Iris pigment epithelial cell (primary cell): Measurements from ENCODE around the gene CACHD1.

ENCODE experiments used
- DNase-seq: peaks from one replicate; pipeline ENCODE4 v3.0.0-alpha.2; 2011; ENCODE audit warnings: low read depth

The CACHD1 gene

GRCh38 chr1:64659478-64660138 is 189.7 kb downstream of the CACHD1 start:
- no peak for DNase-seq

GRCh38 chr1:64663668-64664067 is 193.7 kb downstream of the CACHD1 start:
- no peak for DNase-seq

- DNase-seq: no peak
These were observed 194.4 kb downstream of the CACHD1 start for GRCh38 chr1:64664299-64664698.

- no peak for DNase-seq
These were observed 199.3 kb downstream of the CACHD1 start for GRCh38 chr1:64669098-64669675.

GRCh38 chr1:64675718-64676345 is 205.9 kb downstream of the CACHD1 start:
- DNase-seq: no peak

GRCh38 chr1:64676386-64676785 is 206.5 kb downstream of the CACHD1 start:
- no peak for DNase-seq

GRCh38 chr1:64677532-64677931 is 207.6 kb downstream of the CACHD1 start:
- no peak for DNase-seq

GRCh38 chr1:64678366-64678765 is 208.4 kb downstream of the CACHD1 start:
- DNase-seq: no peak

GRCh38 chr1:64679177-64679576 is 209.2 kb downstream of the CACHD1 start:
- no peak for DNase-seq

GRCh38 chr1:64680599-64680998 is 210.7 kb downstream of the CACHD1 start:
- DNase-seq: no peak

- no peak for DNase-seq
These were observed 211.1 kb downstream of the CACHD1 start for GRCh38 chr1:64681043-64681442.

- no peak for DNase-seq
These were observed 213.5 kb downstream of the CACHD1 start for GRCh38 chr1:64683419-64683818.

GRCh38 chr1:64685217-64685616 is 215.3 kb downstream of the CACHD1 start:
- no peak for DNase-seq

- no peak for DNase-seq
These were observed 215.9 kb downstream of the CACHD1 start for GRCh38 chr1:64685765-64686341.

GRCh38 chr1:64686828-64687724 is 217.1 kb downstream of the CACHD1 start:
- DNase-seq: peak; percentile 74

- DNase-seq: peak; percentile 71
These were observed 217.9 kb downstream of the CACHD1 start for GRCh38 chr1:64687725-64688327.

- DNase-seq: peak; percentile 82
These were observed 221.7 kb downstream of the CACHD1 start for GRCh38 chr1:64691626-64692025.

- DNase-seq: no peak
These were observed 223.0 kb downstream of the CACHD1 start for GRCh38 chr1:64692911-64693310.

GRCh38 chr1:64693406-64693805 is 223.5 kb downstream of the CACHD1 start:
- DNase-seq: no peak

GRCh38 chr1:64696879-64697278 is 226.9 kb downstream of the CACHD1 start:
- DNase-seq: no peak

- no peak for DNase-seq
These were observed 229.4 kb downstream of the CACHD1 start for GRCh38 chr1:64699327-64699726.

GRCh38 chr1:64701071-64701470 is 231.1 kb downstream of the CACHD1 start:
- DNase-seq: no peak
